Measurements from ENCODE around the gene CNDP1.

CNDP1 gene

DNA sequence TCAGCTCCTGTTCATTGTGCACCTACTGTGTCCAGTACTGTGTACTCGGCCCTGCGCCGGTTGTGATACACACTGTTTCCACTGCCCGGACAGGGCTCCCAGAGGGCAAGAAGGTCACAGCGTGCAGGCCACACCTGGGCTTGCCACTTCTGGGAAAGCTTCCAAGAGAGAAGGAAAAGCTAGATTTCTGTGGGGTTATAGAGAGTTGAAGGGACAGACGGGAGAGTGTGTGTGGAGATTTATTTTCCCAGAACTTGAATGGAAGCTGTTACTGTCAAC lies 3.8 kb upstream of the CNDP1 start:
- DNase-seq (ENCODE audit: low spot score): no peak
- no peak for TF ChIP-seq CTCF (IDR thresholded peaks at IDR 0.05; ENCODE audit: extremely low read depth, missing control alignments)

DNA sequence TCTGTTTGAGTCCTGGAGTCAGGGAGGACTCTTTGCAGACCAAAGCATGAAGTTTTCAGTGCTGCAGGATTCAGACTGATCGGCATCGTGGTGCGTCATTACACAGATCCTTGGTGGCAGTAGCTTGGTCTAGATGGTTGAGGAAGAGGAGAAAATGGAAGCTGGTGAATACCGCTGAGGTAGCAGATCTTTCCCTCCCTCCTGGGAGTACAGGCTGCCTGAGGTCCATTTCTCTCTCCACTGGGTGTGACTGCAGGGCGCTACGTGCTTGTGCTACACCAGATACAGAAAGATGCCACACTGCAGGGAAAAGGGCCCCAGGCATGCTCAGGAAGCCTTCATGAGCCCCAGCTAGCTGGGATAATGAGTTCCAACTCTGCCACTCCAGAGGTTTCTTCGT lies 3.3 kb upstream of the CNDP1 start:
- no peak for DNase-seq (ENCODE audit: low spot score)
- TF ChIP-seq CTCF (IDR thresholded peaks at IDR 0.05; ENCODE audit: extremely low read depth, missing control alignments): no peak

GRCh38 chr18:74532511-74533025 lies 1.7 kb upstream of the CNDP1 start:
- DNase-seq (ENCODE audit: low spot score): no peak
- no peak for TF ChIP-seq CTCF (IDR thresholded peaks at IDR 0.05; ENCODE audit: extremely low read depth, missing control alignments)

- TF ChIP-seq CTCF (IDR thresholded peaks at IDR 0.05; ENCODE audit: extremely low read depth, missing control alignments): no peak
- no peak for DNase-seq (ENCODE audit: low spot score)
Measured at GRCh38 chr18:74533666-74534065, 634 bp upstream of the CNDP1 start.

DNA sequence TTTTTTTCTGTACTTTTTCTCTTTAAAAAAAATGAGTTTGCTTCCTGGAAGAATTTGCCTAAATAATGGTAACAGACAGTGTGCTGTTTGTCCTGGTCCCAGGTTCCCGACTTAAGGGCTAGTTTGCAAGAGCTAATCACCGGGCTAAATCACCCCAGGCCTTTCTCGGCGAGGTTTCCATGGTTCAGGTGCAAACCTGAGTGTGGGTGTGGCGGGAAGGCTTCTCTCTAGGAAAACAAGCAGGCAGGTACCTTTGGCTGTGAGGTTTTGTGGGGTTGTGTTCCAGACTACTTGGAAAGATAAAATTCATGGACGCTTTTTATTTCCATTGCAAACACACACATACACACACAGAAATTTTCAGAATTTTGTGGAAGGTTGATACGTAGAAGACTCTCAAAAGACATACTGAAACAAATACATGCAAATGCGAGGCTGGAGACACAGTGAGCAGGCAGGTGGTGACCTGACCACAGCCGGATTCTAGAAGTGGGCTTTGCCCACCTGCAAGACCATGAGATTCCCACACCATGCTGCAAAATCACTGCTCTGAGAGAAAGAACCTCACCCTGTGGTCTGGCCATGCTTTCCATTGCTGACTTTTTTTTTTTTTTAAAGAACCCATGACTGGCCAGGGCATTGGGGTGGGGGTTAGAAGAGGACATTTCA lies 815 bp downstream of the CNDP1 start:
- no peak for TF ChIP-seq CTCF (IDR thresholded peaks at IDR 0.05; ENCODE audit: extremely low read depth, missing control alignments)
- DNase-seq (ENCODE audit: low spot score): no peak

DNA sequence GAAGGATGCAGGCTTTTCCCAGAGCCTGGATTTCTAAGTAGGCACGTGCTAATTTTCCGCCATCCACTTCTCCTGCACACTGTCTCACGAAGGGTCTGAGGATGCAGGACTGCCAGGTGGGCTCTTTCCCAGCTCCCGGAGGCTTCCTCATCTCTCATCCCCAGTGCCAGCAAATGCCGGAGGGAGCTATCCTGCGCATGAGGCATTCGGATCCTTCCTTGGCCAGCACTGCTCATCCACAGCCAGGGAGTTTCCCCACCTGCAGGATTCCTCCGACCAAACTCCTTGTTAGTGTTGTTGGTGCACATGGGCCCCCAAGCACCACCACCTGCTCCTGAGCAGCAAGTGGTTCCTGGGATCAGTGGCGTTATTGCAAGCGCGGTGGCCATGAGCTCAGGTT lies 5.0 kb downstream of the CNDP1 start:
- TF ChIP-seq CTCF (IDR thresholded peaks at IDR 0.05; ENCODE audit: extremely low read depth, missing control alignments): no peak
- no peak for DNase-seq (ENCODE audit: low spot score)

DNA sequence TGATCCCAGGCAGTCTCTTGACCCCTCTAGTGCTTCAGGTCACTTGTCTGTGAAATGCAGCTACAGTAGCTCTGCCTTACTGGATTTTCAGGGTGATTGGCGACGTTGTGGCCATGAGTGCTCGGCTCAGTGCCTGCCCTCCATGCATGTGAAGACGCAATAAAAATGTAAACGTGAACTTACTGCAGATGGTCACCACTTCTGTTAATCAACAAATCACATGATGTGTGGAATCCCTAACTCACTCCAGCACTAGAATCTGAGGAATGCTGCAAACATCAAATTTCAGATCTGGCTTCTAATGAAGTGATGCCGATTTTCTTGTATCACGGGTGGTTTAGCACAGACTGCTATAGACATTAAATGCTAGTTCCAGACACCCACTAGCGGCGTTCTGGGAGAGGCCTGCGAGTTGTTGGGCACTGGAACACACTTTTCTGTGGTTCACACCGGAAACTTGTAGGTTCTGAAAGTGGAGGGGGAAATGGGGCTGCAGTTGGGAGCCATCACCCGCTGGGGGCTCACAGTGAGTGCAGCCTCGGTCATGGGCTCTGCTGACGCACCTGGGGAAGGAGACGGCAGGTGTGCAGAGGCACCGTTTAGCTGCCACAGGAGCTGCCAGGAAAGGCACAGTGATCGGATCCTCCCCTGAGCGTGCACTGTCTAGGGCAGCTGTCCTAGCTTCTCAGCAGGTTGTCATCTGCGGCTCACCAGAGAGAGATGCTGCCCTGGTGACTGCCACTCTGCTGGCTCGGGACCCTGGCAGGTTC lies 6.5 kb downstream of the CNDP1 start:
- no peak for DNase-seq (ENCODE audit: low spot score)
- TF ChIP-seq CTCF (IDR thresholded peaks at IDR 0.05; ENCODE audit: extremely low read depth, missing control alignments): no peak
